HG03460 (cell line): ENCODE results near the gene C3orf20.

ENCODE experiments used
- ATAC-seq: cut with Tn5 transposase; IDR thresholded peaks from one replicate; pipeline ENCODE4 v1.9.1; 2021; ENCODE audit not compliant: unreplicated experiment

Gene C3orf20

GRCh38 chr3:14698601-14699244, 23.8 kb downstream of the C3orf20 start:
- ATAC-seq, result no peak

- ATAC-seq, result no peak
Observed at GRCh38 chr3:14699643-14700042, 24.7 kb downstream of the C3orf20 start.

DNA sequence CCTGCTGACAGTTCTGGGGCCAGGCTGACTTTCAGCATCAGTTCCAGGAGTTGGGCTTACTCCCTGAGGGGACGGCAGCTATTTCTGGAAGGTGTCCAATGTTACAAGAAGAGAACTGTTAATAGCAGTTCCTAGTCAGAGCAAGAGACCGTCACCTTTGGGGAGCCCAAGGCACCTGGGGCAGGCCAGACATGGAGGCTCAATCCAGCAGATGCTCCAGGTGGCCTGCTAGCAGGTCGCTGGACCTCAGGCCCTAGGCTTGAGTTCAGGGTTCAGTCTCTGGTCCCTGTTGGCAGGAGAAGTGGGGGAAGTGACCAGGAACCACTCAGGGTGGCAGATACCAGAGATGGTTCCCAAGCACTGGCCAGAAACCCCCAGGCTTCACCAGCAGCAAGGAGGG, 25.9 kb downstream of the C3orf20 start:
- no peak for ATAC-seq

- ATAC-seq, result no peak
Observed at GRCh38 chr3:14701676-14702075, 26.7 kb downstream of the C3orf20 start.

DNA sequence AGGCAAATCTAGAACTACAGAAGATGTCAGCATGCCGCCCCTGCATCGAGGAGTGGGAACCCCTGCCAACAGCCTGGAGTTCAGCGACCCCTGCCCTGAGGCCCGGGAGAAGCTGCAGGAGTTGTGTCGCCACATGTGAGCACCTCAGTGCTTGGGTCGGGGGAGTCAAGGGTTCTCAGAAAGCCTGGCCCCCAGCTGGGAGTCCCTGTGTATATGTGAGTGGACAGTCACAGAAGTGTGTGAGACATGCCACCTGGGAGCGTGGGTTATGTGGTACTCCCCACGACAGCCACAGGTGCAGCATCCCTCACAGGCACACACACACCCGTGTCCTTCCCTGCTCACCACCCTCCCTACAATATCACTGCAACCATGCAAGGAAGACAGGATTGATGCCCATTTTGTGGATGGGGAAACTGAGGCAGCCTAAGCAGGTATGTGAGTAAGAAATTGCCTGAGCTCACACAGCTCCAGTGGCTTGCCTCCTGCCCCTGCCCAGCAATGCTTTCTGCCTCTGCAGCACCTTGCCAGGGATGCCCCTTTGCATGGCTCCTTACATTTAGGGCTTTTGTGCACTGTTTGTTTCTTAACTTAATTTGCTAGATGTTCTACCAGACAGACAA, 28.3 kb downstream of the C3orf20 start:
- no peak for ATAC-seq

DNA sequence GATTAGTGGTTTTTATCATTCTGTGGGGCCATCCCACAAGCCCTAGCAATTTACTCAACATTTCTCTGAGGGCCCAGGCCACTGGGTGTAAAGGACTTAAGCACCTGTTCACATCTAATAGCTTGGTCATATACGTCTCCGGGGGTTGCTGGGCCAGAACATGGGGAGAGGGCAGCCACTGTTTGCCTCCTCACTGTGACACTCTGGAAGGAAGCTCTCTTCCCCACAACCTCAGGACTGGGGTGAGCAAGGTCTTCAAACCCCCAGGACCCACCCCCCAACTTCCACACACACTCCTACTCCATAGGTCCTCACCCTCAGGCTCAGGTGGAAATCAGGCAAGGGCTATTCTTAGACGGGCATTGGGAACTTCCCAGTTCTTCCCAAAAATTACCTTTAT, 28.9 kb downstream of the C3orf20 start:
- ATAC-seq, result no peak

DNA sequence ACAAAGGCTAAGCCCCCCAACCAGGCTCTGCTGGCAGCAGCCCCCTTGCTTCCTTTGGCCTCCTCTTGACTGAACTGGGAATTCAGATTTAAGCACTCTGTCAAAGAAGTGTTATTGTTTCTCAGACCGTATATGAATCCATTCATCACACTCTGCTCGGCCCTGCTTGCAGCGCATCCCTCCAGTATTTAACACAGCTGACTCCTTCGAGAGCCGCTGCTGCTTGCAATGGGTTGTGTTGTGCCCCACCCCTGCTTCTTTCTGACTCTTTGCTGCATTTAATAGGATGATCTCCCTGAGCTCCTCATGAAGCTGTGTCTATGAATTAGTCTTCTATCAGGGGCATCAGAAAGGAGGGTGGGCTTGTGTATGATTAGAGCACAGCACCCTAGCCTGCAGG, 31.2 kb downstream of the C3orf20 start:
- no peak for ATAC-seq

- no peak for ATAC-seq
Observed at GRCh38 chr3:14716591-14716990, 41.6 kb downstream of the C3orf20 start.

GRCh38 chr3:14717307-14717706, 42.4 kb downstream of the C3orf20 start:
- no peak for ATAC-seq

- ATAC-seq, result no peak
Observed at GRCh38 chr3:14718539-14718938, 43.6 kb downstream of the C3orf20 start.

DNA sequence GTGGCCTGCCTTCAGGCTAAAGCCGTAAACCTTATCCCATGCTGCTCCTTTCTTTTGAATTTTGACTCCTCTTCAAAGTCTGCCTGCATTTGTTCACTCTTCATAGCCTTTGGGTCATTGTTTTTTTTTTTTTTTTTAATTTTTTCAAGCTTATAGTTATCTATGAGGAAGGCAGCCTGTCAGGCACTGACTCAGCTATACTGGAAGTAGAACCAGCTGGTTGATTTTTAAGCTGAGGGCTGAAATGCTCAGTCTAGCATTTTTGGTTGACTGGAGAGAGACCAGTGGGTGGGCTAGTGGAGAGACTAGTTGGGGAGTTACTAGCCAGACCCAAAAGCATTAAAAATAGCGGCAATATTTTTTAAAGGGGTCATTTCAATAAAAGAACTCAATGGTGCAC, 44.1 kb downstream of the C3orf20 start:
- ATAC-seq, result no peak

GRCh38 chr3:14721126-14721864, 46.4 kb downstream of the C3orf20 start:
- no peak for ATAC-seq

DNA sequence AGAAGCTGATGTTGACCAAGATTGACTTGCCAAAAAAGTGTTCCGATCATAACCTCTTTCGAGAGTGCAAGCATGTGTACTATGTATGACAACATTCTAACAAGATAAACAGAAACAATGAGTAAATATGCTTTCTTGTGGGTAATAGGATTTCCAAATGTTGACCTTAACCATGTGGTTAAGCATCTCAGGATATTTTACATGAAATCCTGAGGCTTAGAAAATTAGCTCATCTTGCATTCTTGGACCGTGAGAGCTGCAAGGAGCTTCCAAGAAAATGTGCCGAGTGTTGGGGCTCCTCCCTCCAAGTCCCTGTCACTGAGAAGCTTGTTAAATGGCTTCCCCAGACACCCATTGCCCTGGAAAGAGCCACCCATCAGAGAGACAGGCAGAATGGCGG, 50.1 kb downstream of the C3orf20 start:
- no peak for ATAC-seq

GRCh38 chr3:14725564-14726440, 50.9 kb downstream of the C3orf20 start:
- no peak for ATAC-seq

DNA sequence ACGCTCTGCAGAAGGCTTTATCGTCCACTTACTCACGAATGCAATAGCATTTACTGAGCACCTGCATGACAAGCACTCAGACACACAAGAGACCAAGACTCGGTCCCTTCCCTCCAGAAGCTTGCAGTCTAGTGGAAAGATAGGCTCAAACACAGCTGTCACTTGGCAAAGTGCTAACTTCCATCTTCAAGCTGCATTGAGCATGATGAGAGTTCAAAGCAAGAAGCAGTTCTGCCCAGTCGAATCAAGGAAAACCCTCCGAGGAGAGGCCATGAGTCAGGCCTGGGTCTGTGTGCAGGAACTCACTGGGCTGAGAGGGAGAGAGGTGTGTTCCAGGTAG, 51.5 kb downstream of the C3orf20 start:
- no peak for ATAC-seq

DNA sequence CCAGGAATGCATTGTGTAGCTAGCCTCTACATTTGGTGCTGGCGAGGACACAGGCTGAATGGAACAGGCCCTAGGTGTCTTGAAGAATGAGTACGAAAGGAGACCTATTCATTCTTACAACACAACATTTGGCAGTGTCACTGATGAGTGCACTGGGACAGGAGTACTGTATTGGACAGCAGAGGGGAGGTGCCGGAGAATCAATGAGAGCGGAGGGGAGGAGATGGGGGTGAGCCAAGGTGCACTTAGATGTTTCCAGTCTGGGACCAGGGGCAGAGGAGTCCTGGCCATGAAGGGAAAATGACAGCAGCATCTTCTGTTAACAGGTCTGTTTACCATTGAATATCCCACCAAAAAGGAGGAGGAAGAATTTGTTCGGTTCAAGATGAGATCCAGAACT, 53.2 kb downstream of the C3orf20 start:
- ATAC-seq, result no peak

DNA sequence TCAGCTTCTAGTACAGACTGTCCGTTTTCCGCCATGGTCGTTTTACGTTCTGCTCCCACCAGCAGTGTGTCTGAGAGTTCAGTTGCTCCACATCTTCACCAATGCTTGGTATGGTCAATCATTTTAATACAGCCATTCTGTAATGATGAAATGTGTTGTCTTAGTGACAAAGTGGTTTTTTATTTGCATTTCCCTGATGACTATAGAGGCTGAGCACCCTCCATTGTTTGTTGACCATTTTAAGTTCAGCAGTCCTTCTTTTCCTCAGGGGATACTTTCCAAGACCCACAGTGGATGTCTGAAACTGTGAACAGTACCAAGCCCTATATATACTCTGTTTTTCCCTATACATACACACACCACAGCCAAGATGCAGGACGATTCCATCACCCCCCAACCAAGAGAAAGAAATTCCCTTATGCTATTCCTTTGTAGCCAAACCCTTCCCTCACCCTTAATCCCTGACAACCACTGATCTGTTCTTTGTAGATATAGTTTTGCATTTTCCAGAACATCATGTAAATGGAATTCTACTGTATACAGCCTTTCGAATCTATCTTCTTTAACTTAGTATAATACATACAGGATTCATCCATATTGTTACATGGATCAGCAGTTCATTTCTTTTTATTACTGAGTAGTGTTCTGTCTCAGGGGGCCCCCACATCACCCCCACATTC, 55.9 kb downstream of the C3orf20 start:
- no peak for ATAC-seq

- ATAC-seq, result no peak
Observed at GRCh38 chr3:14740983-14741382, 66.0 kb downstream of the C3orf20 start.

- no peak for ATAC-seq
Observed at GRCh38 chr3:14741510-14741909, 66.6 kb downstream of the C3orf20 start.

DNA sequence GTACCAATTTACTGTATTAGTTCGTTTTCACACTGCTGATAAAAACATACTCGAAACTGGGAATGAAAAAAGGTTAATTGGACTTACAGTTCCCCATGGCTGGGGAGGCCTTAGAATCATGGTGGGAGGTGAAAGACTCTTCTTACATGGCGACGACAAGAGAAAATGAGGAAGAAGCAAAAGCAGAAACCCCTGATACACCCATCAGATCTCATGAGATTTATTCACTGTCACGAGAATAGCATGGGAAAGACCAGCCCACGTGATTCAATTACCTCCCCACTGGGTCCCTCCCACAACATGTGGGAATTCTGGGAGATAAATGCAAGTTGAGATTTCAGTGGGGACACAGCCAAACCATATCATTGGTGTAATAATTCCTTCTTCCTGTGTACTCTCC, 69.6 kb downstream of the C3orf20 start:
- no peak for ATAC-seq

GRCh38 chr3:14750650-14751049, 75.7 kb downstream of the C3orf20 start:
- no peak for ATAC-seq
